Activated naive CD8-positive, alpha-beta T cell treated with anti-CD3 and anti-CD28 coated beads, Interleukin-2, amount 50 U/mL, for 24 hours (primary cell): Measurements from ENCODE around the gene SMURF1.
"Not testable (repeated sequence)": the region's sequence is repeated elsewhere in the genome, so short reads cannot be mapped to it uniquely, and the experiment has no call there.

ENCODE experiments used
- ATAC-seq: fragments of 150-1000 bp; cut with Tn5 transposase; one replicate; pipeline ENCODE4 v1.10.0; 2021
- DNase-seq: peaks from one replicate; pipeline ENCODE4 v3.0.0; 2021
- H3K27ac Mint-ChIP-seq: one replicate; pipeline ENCODE4 v1.8.0; 2021; ENCODE audit warnings: mild to moderate bottlenecking, mixed read lengths
- H3K27me3 Mint-ChIP-seq: one replicate; pipeline ENCODE4 v1.8.0; 2021; ENCODE audit warnings: mixed read lengths
- H3K36me3 Mint-ChIP-seq: one replicate; pipeline ENCODE4 v1.8.0; 2021; ENCODE audit warnings: low read depth, mixed read lengths
- H3K4me1 Mint-ChIP-seq: one replicate; pipeline ENCODE4 v1.8.0; 2021; ENCODE audit warnings: mixed read lengths
- H3K4me3 Mint-ChIP-seq: one replicate; pipeline ENCODE4 v1.8.0; 2021; ENCODE audit warnings: mild to moderate bottlenecking, moderate library complexity, mixed read lengths
- H3K9me3 Mint-ChIP-seq: one replicate; pipeline ENCODE4 v1.8.0; 2021; ENCODE audit warnings: mixed read lengths

The SMURF1 gene

DNA sequence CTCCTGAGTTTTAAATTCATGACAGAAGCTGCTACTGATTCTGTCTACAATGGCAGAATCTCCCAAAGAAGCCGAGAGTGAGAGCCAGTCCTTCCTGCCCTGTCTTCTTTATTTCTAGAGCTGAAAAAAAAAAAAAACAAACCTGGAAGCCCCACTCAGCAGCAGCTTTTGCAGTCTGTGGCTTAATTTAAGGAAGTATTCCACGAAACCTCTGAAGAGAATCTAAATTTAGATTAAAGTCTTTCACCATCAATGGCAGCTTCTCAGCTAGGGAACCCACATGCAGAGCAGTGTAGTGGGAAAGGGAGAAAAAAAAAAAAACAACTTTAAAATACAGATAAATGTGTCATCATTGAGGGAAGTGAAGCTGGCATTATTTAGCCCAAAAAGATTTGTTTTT, 23.4 kb downstream of the SMURF1 start:
- peaks cover 17% of the 10 kb centered on the region for H3K36me3 Mint-ChIP-seq
- no peak for ATAC-seq
- no peak overlapping the region for H3K27ac Mint-ChIP-seq
- H3K9me3 Mint-ChIP-seq: peaks cover 19% of the 10 kb centered on the region
- H3K27me3 Mint-ChIP-seq: no peaks in the 10 kb centered on the region
- DNase-seq: no peak
- no peak overlapping the region for H3K4me3 Mint-ChIP-seq
- H3K4me1 Mint-ChIP-seq: peaks cover 39% of the 10 kb centered on the region

DNA sequence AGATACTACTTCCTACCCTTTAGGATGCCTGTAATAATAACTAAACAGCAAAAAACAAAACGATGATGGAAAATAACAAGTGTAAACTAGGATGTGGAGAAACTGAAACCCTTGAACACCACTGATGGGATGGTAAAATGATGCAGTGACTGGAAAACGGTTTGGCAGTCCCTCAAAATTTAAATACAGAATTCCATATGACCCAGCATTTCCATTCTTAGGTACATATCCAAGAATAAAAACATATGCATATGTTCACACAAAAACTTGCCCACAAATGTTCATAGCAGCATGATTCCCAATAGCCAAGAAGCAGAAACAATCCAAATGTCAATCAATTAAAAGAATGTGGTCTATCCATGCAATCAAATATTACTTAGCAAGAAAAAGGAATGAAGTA, 25.8 kb downstream of the SMURF1 start:
- peaks cover 30% of the 10 kb centered on the region for H3K4me1 Mint-ChIP-seq
- H3K9me3 Mint-ChIP-seq: peaks cover 26% of the 10 kb centered on the region
- H3K36me3 Mint-ChIP-seq: peaks cover 26% of the 10 kb centered on the region
- DNase-seq (no peak), ATAC-seq (no peak)
- no peak overlapping the region for H3K27ac Mint-ChIP-seq
- H3K27me3 Mint-ChIP-seq: no peaks in the 10 kb centered on the region
- H3K4me3 Mint-ChIP-seq: no peak overlapping the region

DNA sequence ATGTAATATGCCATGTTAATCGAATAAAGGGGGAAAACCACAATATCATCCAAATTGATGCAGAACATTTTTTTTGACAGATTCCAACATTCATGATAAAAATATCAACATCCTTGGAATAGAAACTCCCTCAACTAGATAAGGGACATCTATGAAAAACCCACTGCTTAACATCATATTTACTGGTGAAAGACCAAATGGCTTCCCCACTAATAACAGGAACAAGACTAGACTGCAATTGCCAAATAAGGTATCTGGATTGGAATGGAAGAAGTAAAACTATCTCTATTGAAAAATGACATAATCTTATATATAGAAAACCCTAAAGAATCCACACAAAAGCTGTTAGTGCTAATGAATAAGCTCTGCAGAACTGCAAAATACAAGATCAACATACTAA, 27.8 kb downstream of the SMURF1 start:
- H3K27ac Mint-ChIP-seq: no peak overlapping the region
- no peaks in the 10 kb centered on the region for H3K27me3 Mint-ChIP-seq
- H3K4me3 Mint-ChIP-seq: no peak overlapping the region
- H3K4me1 Mint-ChIP-seq: peaks cover 40% of the 10 kb centered on the region
- peaks cover 26% of the 10 kb centered on the region for H3K36me3 Mint-ChIP-seq
- H3K9me3 Mint-ChIP-seq: peaks cover 26% of the 10 kb centered on the region
- ATAC-seq: no peak
- no peak for DNase-seq

DNA sequence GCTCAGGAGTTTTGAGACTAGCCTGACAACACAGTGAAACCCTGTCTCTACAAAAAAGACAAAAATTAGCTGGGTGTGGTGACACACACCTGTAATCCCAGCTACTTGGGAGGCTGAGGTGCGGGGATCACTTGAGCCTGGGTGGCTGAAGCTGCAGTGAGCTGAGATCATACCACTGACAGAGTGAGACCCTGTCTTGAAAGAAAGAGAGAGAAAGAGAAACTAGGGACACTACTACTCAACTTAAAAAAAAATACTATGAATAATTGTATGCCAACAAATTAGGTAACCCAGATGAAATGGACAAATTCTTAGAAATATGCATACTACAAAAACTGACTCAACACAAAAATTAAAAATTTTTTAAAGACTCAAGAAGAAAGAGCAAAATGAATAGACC, 28.5 kb downstream of the SMURF1 start:
- Mint-ChIP-seq H3K4me1 (peaks cover 40% of the 10 kb centered on the region), H3K27ac (no peak overlapping the region)

DNA sequence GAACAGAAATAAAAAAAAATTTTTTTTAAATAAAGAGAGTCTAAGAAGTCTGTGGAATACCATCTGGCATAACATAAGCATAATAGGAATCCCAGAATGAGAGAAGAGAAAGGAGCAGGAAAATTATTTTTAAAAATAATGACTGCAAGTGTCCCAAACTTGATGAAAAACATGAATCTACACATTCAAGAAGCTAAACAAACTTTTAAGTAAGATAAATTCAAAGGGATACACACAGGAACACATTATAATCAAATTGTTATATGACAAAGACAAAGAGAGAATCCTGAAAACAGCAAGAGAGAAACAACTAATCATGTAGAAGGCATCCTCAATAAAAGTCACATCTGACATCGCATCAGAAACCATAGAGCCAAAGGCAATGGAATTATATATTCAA, 30.9 kb downstream of the SMURF1 start:
- Mint-ChIP-seq H3K4me1 (peaks cover 51% of the 10 kb centered on the region), H3K27ac (no peak overlapping the region), H3K36me3 (peaks cover 16% of the 10 kb centered on the region), H3K4me3 (no peak overlapping the region), H3K27me3 (no peaks in the 10 kb centered on the region), H3K9me3 (peaks cover 20% of the 10 kb centered on the region)
- no peak for ATAC-seq
- no peak for DNase-seq

More for the DNA sequence above, 28.5 kb downstream of the SMURF1 start:
- Mint-ChIP-seq H3K36me3 (peaks cover 26% of the 10 kb centered on the region), H3K27me3 (no peaks in the 10 kb centered on the region), H3K9me3 (peaks cover 26% of the 10 kb centered on the region), H3K4me3 (no peak overlapping the region)
- ATAC-seq: no peak
- no peak for DNase-seq

DNA sequence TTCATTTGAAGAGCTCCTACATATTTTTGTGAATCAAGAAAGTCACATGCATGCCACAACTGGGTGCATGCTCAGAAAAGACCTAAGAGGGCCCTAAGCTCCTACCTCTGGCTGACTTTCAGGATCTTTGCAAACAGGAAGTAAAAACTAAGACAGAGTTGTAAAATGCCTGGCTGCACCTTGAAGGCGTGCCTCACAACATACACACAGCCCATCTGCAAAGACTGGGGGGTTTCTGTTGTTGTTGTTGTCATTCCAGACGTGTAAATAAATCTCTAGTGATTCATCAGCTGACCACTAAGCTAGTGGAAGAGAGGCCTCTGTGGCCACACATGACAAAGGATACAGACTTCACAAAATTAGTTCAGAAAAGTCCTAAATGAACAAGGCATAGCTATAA, 31.8 kb downstream of the SMURF1 start:
- Mint-ChIP-seq H3K4me1 (peaks cover 60% of the 10 kb centered on the region), H3K4me3 (no peak overlapping the region), H3K27ac (no peak overlapping the region), H3K9me3 (peaks cover 20% of the 10 kb centered on the region), H3K27me3 (no peaks in the 10 kb centered on the region), H3K36me3 (peaks cover 15% of the 10 kb centered on the region)
- no peak for ATAC-seq
- DNase-seq: no peak

DNA sequence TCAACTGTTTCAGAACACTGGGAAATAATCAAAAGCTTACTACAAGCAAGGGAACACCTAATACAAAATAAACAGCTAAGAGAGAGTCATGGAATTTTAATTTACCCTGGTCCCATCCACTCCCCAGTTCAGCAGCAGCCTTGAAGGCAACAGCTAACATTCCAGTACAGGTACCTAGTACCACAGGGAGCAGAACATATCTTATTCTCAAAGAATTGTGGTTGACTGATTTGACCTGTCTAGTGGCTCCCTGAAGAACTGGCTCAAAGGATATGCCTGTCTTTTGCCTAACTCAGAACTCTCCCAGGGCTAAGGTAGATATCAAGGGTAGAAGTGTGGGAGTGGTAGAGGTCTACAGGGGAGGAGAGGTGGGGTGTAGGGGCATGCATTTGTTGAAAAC, 32.3 kb downstream of the SMURF1 start:
- DNase-seq (no peak), ATAC-seq (no peak)
- Mint-ChIP-seq H3K9me3 (peaks cover 15% of the 10 kb centered on the region), H3K4me1 (peaks cover 64% of the 10 kb centered on the region), H3K27ac (no peak overlapping the region), H3K4me3 (no peak overlapping the region), H3K27me3 (no peaks in the 10 kb centered on the region), H3K36me3 (peaks cover 13% of the 10 kb centered on the region)

DNA sequence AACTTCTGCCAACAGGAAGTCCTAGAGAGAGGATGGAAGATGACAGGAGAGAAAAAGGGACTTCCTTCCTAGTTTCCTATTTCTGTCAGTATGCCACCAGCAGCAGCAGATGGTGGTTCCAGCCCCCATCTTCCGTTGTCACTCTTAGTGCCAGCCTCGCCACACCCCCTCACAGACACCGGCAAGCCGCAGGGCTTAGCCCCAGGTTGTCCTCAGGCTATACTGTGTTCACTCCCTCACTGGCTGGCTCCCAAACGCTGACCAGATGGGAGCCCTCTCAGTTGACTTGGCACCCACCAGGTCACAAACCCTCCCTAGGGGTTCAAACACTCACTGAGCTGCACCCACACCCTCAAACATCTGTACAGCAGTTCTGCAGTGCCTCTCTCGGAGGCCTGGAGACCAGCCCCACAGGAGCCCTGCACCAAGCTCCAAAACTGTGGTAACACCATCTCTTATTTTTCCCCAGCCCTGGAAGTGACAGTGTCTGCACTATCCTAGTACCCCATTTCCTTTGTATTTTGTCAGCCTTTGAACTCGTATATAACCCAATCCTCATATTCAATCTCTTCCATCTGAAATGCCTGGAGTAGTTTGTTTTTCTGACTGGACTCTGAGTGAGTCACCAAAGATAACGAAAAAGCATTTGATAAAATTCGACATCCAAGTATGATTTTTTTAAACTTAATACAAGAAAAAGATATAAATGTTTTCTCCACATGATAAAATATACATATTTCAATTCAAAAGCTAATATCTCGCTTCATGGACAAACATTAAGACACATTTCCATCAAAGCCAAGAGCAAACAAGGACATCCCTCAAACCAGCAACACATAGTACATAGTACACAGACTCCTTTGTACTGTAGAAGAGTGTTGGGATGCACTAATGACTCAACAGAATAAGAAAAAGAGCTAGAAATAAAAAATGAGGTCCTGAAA, 34.5 kb downstream of the SMURF1 start:
- H3K36me3 Mint-ChIP-seq: peaks cover 7% of the 10 kb centered on the region
- peaks cover 2% of the 10 kb centered on the region for H3K9me3 Mint-ChIP-seq
- no peak overlapping the region for H3K27ac Mint-ChIP-seq
- H3K4me1 Mint-ChIP-seq: peaks cover 53% of the 10 kb centered on the region
- DNase-seq: peak; percentile 27
- H3K4me3 Mint-ChIP-seq: no peak overlapping the region
- H3K27me3 Mint-ChIP-seq: no peaks in the 10 kb centered on the region
- ATAC-seq: peak; percentile 55

DNA sequence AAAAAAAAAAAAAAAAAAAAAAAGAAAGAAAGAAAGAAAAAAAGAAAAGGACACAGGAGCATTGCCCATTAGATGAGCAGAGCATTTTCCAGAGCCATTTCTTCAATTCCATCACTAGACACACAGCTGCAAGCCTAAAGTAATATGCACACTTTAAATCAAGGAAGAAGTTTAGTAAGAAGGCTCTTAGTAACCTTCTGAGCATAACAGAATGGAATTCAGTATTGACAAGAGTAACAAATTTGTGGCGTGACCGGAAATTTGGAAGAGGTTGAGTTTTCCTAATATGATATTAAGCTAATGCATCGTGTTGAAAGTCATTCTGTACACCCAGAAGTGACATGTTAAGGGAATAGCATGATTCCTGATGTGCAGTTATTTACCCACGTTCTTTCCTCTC, 35.3 kb downstream of the SMURF1 start:
- H3K4me3 Mint-ChIP-seq: no peak overlapping the region

DNA sequence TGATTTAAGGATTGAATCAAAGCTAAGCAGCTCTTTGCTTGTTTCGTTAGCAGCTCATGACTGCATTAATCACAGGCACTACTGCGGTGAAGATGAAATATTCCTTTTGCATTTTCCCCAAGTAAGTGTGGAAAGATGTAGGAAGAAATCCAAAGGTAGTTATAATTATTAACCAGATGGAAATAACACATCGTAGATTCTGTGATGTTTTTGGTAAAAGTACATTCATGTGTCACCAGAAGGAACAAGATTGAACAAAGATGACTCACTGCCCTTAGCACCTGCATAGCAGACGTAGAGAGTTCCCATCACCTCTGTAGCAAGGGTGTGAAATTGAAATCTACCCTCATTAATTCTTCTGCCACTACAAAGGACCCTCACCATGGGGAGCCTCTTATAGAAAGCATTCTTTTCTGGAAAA, 37.1 kb downstream of the SMURF1 start:
- H3K9me3 Mint-ChIP-seq: no peaks in the 10 kb centered on the region
- ATAC-seq: peak; percentile 75
- H3K27ac Mint-ChIP-seq: no peak overlapping the region
- H3K27me3 Mint-ChIP-seq: no peaks in the 10 kb centered on the region
- peaks cover 60% of the 10 kb centered on the region for H3K4me1 Mint-ChIP-seq
- DNase-seq: no peak
- H3K36me3 Mint-ChIP-seq: no peaks in the 10 kb centered on the region
- H3K4me3 Mint-ChIP-seq: no peak overlapping the region

More for the DNA sequence above, 35.3 kb downstream of the SMURF1 start:
- Mint-ChIP-seq H3K27ac (no peak overlapping the region), H3K9me3 (no peaks in the 10 kb centered on the region), H3K36me3 (peaks cover 5% of the 10 kb centered on the region), H3K4me1 (peaks cover 60% of the 10 kb centered on the region), H3K27me3 (no peaks in the 10 kb centered on the region)
- DNase-seq: no peak
- ATAC-seq: no peak

DNA sequence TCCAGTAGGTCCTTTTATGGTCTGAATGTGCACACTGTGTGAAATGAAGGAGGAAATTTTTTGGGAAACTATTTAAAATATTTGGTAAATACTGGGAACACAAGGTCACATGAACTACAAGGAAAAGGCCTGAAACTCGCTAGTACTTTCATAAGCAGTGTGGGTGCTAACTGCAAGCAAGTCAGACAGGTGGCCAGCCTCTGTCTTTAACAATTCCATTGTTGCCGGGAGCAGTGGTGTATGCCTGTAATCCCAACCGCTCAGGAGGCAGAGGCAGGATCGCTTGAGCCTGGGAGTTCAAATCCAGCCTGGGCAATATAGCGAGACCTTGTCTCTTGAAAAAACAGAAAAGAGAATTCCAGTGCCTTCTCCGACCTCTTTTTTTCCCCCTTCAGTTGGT, 37.5 kb downstream of the SMURF1 start:
- no peaks in the 10 kb centered on the region for H3K27me3 Mint-ChIP-seq
- no peaks in the 10 kb centered on the region for H3K9me3 Mint-ChIP-seq
- peaks cover 56% of the 10 kb centered on the region for H3K4me1 Mint-ChIP-seq
- H3K4me3 Mint-ChIP-seq: no peak overlapping the region
- DNase-seq (no peak), ATAC-seq (no peak)
- H3K27ac Mint-ChIP-seq: no peak overlapping the region
- no peaks in the 10 kb centered on the region for H3K36me3 Mint-ChIP-seq

DNA sequence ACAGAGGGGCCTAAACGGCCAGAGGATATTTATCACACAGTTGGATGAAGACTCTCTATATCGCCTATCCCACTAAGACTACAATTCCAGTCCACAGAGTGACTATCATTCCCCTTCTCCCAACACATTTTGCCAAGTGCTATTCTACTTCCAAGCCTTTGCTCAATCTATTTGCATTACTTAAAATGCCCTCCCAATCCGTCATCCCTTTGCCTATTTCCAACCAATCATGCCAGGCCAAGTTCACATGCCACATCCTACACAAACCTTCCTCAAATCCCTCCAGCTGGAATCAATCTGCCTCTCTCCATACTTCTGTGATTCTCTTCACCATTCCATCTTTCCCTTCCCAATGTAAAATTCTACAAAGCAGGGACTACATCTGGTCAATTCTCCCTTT, 38.2 kb downstream of the SMURF1 start:
- Mint-ChIP-seq H3K27ac (no peak overlapping the region), H3K9me3 (peaks cover under 1% of the 10 kb centered on the region), H3K4me1 (peaks cover 54% of the 10 kb centered on the region), H3K4me3 (no peak overlapping the region), H3K27me3 (no peaks in the 10 kb centered on the region), H3K36me3 (peaks cover 1% of the 10 kb centered on the region)
- DNase-seq (no peak), ATAC-seq (no peak)

DNA sequence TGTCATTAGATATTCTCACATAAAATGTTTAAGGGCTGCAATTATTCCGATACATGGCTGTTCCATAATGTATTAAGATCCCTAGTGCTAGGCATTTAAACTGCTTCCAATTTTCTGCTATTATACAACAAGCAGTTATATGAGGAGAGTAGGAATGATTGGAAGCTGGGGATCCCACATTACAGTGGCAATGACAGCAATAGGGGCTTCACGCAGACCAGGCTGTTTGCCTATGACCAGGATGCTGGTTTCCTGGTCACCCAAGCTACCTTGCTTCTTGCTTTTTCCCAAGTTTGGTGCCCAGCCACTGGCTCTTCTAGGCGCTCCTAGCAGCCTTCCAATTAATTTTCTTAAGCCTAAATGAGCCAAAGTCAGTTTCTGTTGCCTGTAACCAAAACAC, 39.3 kb downstream of the SMURF1 start:
- Mint-ChIP-seq H3K36me3 (peaks cover 10% of the 10 kb centered on the region), H3K9me3 (peaks cover 7% of the 10 kb centered on the region), H3K27ac (no peak overlapping the region), H3K4me3 (no peak overlapping the region), H3K4me1 (peaks cover 50% of the 10 kb centered on the region), H3K27me3 (no peaks in the 10 kb centered on the region)
- ATAC-seq (no peak), DNase-seq (no peak)

DNA sequence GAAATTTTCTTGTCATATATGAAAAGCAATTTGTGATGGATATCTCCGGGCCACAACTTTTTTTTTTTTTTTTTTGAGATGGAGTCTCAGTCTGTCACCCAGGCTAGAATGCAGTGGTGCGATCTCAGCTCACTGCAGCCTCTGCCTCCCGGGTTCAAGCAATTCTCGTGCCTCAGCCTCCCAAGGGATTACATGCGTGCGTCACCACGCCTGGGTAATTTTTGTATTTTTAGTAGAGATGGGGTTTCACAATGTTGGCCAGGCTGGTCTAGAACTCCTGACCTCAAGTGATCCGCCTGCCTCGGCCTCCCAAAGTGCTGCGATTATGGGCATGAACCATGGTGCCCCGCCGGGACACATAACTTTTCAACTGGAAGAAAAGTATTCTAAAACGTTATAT, 40.1 kb downstream of the SMURF1 start:
- ATAC-seq, H3K4me3 Mint-ChIP-seq, H3K27ac Mint-ChIP-seq, H3K27me3 Mint-ChIP-seq, DNase-seq: not testable (repeated sequence)
- peaks cover 17% of the 10 kb centered on the region for H3K36me3 Mint-ChIP-seq
- peaks cover 44% of the 10 kb centered on the region for H3K4me1 Mint-ChIP-seq
- H3K9me3 Mint-ChIP-seq: peaks cover 12% of the 10 kb centered on the region

DNA sequence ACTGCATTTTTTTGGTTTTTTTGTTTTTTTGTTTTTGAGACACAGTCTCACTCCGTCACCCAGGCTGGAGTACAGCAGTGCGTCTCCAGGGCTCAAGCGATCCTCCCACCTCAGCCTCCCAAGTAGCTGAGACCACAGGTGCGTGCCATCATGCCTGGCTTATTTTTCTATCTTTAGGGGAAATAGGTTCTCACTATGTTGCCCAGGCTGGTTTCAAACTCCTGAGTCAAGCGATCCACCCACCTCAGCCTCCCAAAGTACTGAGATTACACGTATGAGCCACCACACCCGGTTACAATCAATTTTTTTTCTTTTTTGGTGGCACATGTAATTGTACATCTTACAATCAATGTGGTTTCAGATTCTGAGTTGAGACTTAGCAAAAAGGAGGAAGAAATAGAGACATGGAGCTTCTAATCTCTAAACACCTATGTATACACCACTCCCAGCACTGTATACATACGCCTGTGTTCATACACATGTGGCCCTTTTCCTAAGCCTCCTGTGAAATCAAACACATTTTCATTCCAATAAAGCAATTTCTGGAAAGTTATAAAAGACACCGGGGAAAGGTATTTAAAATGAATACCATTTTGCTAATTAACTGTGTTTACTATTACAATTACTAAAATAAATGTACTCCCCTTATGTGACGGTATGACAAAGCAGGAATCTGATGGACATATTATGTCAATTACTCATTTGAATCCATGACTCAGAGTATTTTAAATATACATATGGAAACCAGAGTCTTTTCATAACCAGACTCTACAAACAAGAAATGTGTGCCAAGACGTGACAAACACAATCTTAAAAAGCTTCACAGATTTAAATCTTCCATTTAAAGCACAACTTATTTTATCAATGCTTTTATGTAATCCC, 40.9 kb downstream of the SMURF1 start:
- peaks cover 20% of the 10 kb centered on the region for H3K9me3 Mint-ChIP-seq

More for the DNA sequence above, 40.9 kb downstream of the SMURF1 start:
- Mint-ChIP-seq H3K36me3 (peaks cover 23% of the 10 kb centered on the region), H3K27me3 (no peaks in the 10 kb centered on the region), H3K27ac (peak overlapping the region; percentile 13), H3K4me3 (no peak overlapping the region), H3K4me1 (peaks cover 39% of the 10 kb centered on the region)
- DNase-seq (peak; percentile 15), ATAC-seq (peak; percentile 75)
